ENCODE results near the gene PFDN5. TPM values are rescaled to one million over a fixed set of nuclear protein-coding genes. Genes with fewer than 3 reads are reported as not detected.

Gene PFDN5
- total RNA-seq, 1 experiment from 2014 or later = 519 TPM

DNA sequence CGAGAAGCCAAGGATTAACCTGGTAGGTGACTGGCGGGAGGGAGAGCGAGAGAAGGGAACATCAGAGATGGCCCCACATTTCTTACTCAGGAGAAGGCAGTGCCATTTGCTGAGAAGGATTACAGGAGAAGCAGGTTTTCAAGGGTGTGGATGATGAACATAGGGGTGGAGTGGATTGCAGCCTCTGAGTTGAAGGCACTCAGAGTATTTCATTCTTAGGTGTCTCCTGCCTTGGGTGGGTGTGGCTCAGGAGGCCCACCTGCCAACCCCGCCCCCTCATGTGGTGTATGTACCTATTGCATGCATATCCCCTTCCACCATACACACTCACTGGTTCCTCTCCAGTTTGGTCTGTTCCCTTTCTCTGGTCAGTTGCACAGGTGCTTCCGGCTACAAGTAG lies 20.9 kb upstream of the PFDN5 start:
- intact Hi-C loops (cut with micrococcal nuclease) = no loop called here
- H3K9ac ChIP-seq (ENCODE audit: low read length) = no peak overlapping the region
- ATAC-seq = no peak
- H3K36me3 ChIP-seq (ENCODE audit: low read depth, low read length) = peaks cover 23% of the 10 kb centered on the region; the same call in 1 of the 2 replicates
- CTCF ChIA-PET = no interaction called here
- TF ChIP-seq, protein P1, sequence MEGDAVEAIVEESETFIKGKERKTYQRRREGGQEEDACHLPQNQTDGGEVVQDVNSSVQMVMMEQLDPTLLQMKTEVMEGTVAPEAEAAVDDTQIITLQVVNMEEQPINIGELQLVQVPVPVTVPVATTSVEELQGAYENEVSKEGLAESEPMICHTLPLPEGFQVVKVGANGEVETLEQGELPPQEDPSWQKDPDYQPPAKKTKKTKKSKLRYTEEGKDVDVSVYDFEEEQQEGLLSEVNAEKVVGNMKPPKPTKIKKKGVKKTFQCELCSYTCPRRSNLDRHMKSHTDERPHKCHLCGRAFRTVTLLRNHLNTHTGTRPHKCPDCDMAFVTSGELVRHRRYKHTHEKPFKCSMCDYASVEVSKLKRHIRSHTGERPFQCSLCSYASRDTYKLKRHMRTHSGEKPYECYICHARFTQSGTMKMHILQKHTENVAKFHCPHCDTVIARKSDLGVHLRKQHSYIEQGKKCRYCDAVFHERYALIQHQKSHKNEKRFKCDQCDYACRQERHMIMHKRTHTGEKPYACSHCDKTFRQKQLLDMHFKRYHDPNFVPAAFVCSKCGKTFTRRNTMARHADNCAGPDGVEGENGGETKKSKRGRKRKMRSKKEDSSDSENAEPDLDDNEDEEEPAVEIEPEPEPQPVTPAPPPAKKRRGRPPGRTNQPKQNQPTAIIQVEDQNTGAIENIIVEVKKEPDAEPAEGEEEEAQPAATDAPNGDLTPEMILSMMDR (conservative IDR thresholded peaks at IDR 0.05; ENCODE audit: low read depth, low read length) = no peak
- H3K79me2 ChIP-seq (ENCODE audit: low read length) = peaks cover 19% of the 10 kb centered on the region
- BruUV-seq (replicated peaks) = no TSS peak
- H3F3A ChIP-seq (ENCODE audit: low read length, unreplicated experiment) = no peaks in the 10 kb centered on the region
- H3K27me3 ChIP-seq (ENCODE audit: low read length) = no peaks in the 10 kb centered on the region
- H3K4me1 ChIP-seq (ENCODE audit: insufficient read depth, low read length) = peaks cover 13% of the 10 kb centered on the region
- H2AFZ ChIP-seq (ENCODE audit: low read length) = no peak overlapping the region
- no peak overlapping the region for H3K4me3 ChIP-seq (ENCODE audit: low read length)
- H3K9me2 ChIP-seq (replicated peaks; ENCODE audit: low read length) = no peaks in the 10 kb centered on the region
- H3K9me3 ChIP-seq (ENCODE audit: low read length) = no peaks in the 10 kb centered on the region
- no peak overlapping the region for H3K27ac ChIP-seq (ENCODE audit: low read length)
- POLR2A ChIA-PET (ENCODE audit: unreplicated experiment) = no interaction called here
- peaks cover 7% of the 10 kb centered on the region; the same call in 1 of the 2 replicates for H4K20me1 ChIP-seq (ENCODE audit: low read length)
- no peak overlapping the region for H3K4me2 ChIP-seq (ENCODE audit: low read length)
- DNase-seq = no peak

DNA sequence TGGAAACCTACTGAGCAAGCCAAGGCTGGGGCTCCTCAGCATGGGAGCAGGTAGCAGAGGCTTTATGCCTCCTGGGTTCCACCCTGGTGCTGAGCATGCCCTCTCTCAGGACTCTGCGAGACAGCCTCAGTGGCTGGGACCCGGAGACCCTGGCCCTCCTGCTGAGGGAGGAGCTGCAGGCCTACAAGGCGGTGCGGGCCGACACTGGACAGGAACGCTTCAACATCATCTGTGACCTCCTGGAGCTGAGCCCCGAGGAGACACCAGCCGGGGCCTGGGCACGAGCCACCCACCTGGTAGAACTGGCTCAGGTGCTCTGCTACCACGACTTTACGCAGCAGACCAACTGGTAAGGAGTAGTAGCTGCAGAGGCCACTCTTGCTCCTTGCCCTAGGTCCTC lies 18.8 kb upstream of the PFDN5 start:
- H3K36me3 ChIP-seq (ENCODE audit: low read depth, low read length) = peaks cover 28% of the 10 kb centered on the region; the same call in 1 of the 2 replicates

DNA sequence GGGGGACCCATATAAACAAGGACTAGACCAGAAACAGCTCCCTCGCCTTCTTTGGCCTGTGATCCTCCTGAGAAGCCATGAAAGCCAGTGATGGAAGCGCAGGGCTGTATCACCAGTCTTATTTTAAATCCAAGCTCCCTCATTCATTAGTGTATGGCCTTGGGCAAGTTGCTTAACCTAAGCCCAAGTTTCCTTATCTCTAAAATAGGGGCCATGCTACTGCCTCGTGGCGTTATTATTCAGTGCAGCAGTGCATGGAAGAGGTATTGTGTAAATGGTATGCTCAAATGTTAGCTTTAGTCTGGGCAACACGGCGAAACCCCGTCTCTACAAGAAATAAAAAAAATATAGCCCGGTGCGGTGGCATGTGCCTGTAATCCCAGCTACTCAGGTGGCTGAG lies 17.4 kb upstream of the PFDN5 start:
- CTCF ChIA-PET = no interaction called here
- DNase-seq (no peak), ATAC-seq (no peak)
- Histone ChIP-seq H3K9me2 (replicated peaks; ENCODE audit: low read length) (no peaks in the 10 kb centered on the region), H3F3A (ENCODE audit: low read length, unreplicated experiment) (no peaks in the 10 kb centered on the region), H3K27ac (ENCODE audit: low read length) (no peak overlapping the region), H2AFZ (ENCODE audit: low read length) (no peak overlapping the region), H3K4me3 (ENCODE audit: low read length) (no peak overlapping the region), H3K36me3 (ENCODE audit: low read depth, low read length) (peaks cover 40% of the 10 kb centered on the region), H3K9me3 (ENCODE audit: low read length) (no peaks in the 10 kb centered on the region), H3K4me2 (ENCODE audit: low read length) (no peak overlapping the region), H3K4me1 (ENCODE audit: insufficient read depth, low read length) (no peaks in the 10 kb centered on the region), H3K27me3 (ENCODE audit: low read length) (no peaks in the 10 kb centered on the region), H3K9ac (ENCODE audit: low read length) (no peak overlapping the region), H4K20me1 (ENCODE audit: low read length) (no peaks in the 10 kb centered on the region), H3K79me2 (ENCODE audit: low read length) (no peaks in the 10 kb centered on the region)
- POLR2A ChIA-PET (ENCODE audit: unreplicated experiment) = no interaction called here
- intact Hi-C loops (cut with micrococcal nuclease) = no loop called here
- BruUV-seq (replicated peaks) = no TSS peak
- TF ChIP-seq, protein P1 (conservative IDR thresholded peaks at IDR 0.05; ENCODE audit: low read depth, low read length) = no peak
- no peak for TF ChIP-seq EZH2 (IDR thresholded peaks at IDR 0.05; ENCODE audit: low read length, unreplicated experiment)
- no peak for TF ChIP-seq EZH2phosphoT487 (IDR thresholded peaks at IDR 0.05; ENCODE audit: borderline replicate concordance, low read length)

More for the DNA sequence above, 18.8 kb upstream of the PFDN5 start:
- Histone ChIP-seq H3K4me1 (ENCODE audit: insufficient read depth, low read length) (no peaks in the 10 kb centered on the region), H3F3A (ENCODE audit: low read length, unreplicated experiment) (no peaks in the 10 kb centered on the region), H3K79me2 (ENCODE audit: low read length) (no peaks in the 10 kb centered on the region), H3K27me3 (ENCODE audit: low read length) (no peaks in the 10 kb centered on the region), H3K4me2 (ENCODE audit: low read length) (no peak overlapping the region), H3K4me3 (ENCODE audit: low read length) (no peak overlapping the region), H3K9ac (ENCODE audit: low read length) (no peak overlapping the region), H3K9me3 (ENCODE audit: low read length) (no peaks in the 10 kb centered on the region), H3K9me2 (replicated peaks; ENCODE audit: low read length) (no peaks in the 10 kb centered on the region), H2AFZ (ENCODE audit: low read length) (no peak overlapping the region), H3K27ac (ENCODE audit: low read length) (no peak overlapping the region), H4K20me1 (ENCODE audit: low read length) (no peaks in the 10 kb centered on the region)
- no TSS peak for BruUV-seq (replicated peaks)
- intact Hi-C loops (cut with micrococcal nuclease) = no loop called here
- no peak for ATAC-seq
- ChIA-PET CTCF (no interaction called here), POLR2A (ENCODE audit: unreplicated experiment) (no interaction called here)
- TF ChIP-seq EZH2phosphoT487 (IDR thresholded peaks at IDR 0.05; ENCODE audit: borderline replicate concordance, low read length) (no peak), EZH2 (IDR thresholded peaks at IDR 0.05; ENCODE audit: low read length, unreplicated experiment) (no peak)
- TF ChIP-seq, protein P1 (conservative IDR thresholded peaks at IDR 0.05; ENCODE audit: low read depth, low read length) = no peak
- DNase-seq = no peak

All from PC-3 (cell line).